ENCODE data around the gene GIPC3.

The GIPC3 gene

GRCh38 chr19:3606690-3607289 is 21.5 kb downstream of the GIPC3 start, which contains the start of gene TBXA2R:
TBXA2R (minus strand) TSS chr19:3606875; CDS start chr19:3600634, 6,241 bp downstream.
- no peak for FAIRE-seq

GRCh38 chr19:3607303-3608078 is 22.2 kb downstream of the GIPC3 start:
- no peak for FAIRE-seq

GRCh38 chr19:3608079-3608641 is 22.9 kb downstream of the GIPC3 start:
- no peak for FAIRE-seq

- FAIRE-seq = no peak
Measured at GRCh38 chr19:3608750-3609322, 23.6 kb downstream of the GIPC3 start.

- FAIRE-seq = no peak
Measured at GRCh38 chr19:3609779-3610719, 24.8 kb downstream of the GIPC3 start.

GRCh38 chr19:3610745-3611717 is 25.8 kb downstream of the GIPC3 start:
- FAIRE-seq = no peak

- no peak for FAIRE-seq
Measured at GRCh38 chr19:3611841-3612240, 26.6 kb downstream of the GIPC3 start.

- no peak for FAIRE-seq
Measured at GRCh38 chr19:3612330-3612729, 27.1 kb downstream of the GIPC3 start.

GRCh38 chr19:3612901-3613741 is 27.8 kb downstream of the GIPC3 start:
- FAIRE-seq = no peak

- no peak for FAIRE-seq
Measured at GRCh38 chr19:3613818-3614661, 28.8 kb downstream of the GIPC3 start.

GRCh38 chr19:3614858-3615505 is 29.7 kb downstream of the GIPC3 start:
- FAIRE-seq = no peak

GRCh38 chr19:3615524-3616135 is 30.4 kb downstream of the GIPC3 start:
- no peak for FAIRE-seq

GRCh38 chr19:3617463-3617862 is 32.2 kb downstream of the GIPC3 start:
- FAIRE-seq = no peak

- FAIRE-seq = no peak
Measured at GRCh38 chr19:3618144-3618810, 33.0 kb downstream of the GIPC3 start.

GRCh38 chr19:3618811-3619630 is 33.7 kb downstream of the GIPC3 start:
- no peak for FAIRE-seq

GRCh38 chr19:3619631-3620012 is 34.3 kb downstream of the GIPC3 start:
- no peak for FAIRE-seq

Data from endometrium (tissue), 2 donors.